Neural progenitor cell (in vitro differentiated cells): ENCODE data around the gene SC5D. TPM values are rescaled to one million over a fixed set of nuclear protein-coding genes. Genes with fewer than 3 reads are reported as not detected.

Source experiments
- DNase-seq: peaks from one replicate; pipeline ENCODE4 v3.0.0-alpha.2; 2016; ENCODE audit warnings: low spot score
- H2AFZ ChIP-seq: fragments of 200-600 bp; sonication (generic); replicated peaks from 2 replicates; pipeline ENCODE4 v1.6.1; 2016; ENCODE audit warnings: antibody characterized with exemption
- H3F3A ChIP-seq: fragments of 200-600 bp; sonication (generic); 2 replicates; pipeline ENCODE4 v1.6.1; 2016; ENCODE audit warnings: antibody characterized with exemption, low read depth
- H3K27ac ChIP-seq: fragments of 200-600 bp; sonication (generic); 2 replicates; pipeline ENCODE4 v1.5.1; 2016; ENCODE audit warnings: mild to moderate bottlenecking
- H3K27me3 ChIP-seq: fragments of 200-600 bp; sonication (generic); 2 replicates; pipeline ENCODE4 v1.6.1; 2016; ENCODE audit warnings: mild to moderate bottlenecking, moderate library complexity
- H3K36me3 ChIP-seq: fragments of 200-600 bp; sonication (generic); 2 replicates; pipeline ENCODE4 v1.5.1; 2016
- H3K4me1 ChIP-seq: fragments of 200-600 bp; sonication (generic); 2 replicates; pipeline ENCODE4 v1.6.1; 2016; ENCODE audit warnings: mixed run types
- H3K4me2 ChIP-seq: fragments of 200-600 bp; sonication (generic); 2 replicates; pipeline ENCODE4 v1.6.1; 2016
- H3K4me3 ChIP-seq: fragments of 200-600 bp; sonication (generic); 2 replicates; pipeline ENCODE4 v1.5.1; 2016
- H3K79me2 ChIP-seq: fragments of 200-600 bp; sonication (generic); 2 replicates; pipeline ENCODE4 v1.6.1; 2016; ENCODE audit warnings: low read depth
- H3K9ac ChIP-seq: fragments of 200-600 bp; sonication (generic); 2 replicates; pipeline ENCODE4 v1.6.1; 2016
- H3K9me3 ChIP-seq: fragments of 200-600 bp; sonication (generic); 2 replicates; pipeline ENCODE4 v1.5.1; 2016; ENCODE audit warnings: low read depth
- H4K20me1 ChIP-seq: fragments of 200-600 bp; sonication (generic); 2 replicates; pipeline ENCODE4 v1.6.1; 2016; ENCODE audit warnings: low read depth
- H3K27ac Mint-ChIP-seq: 3 replicates; pipeline ENCODE4 v1.8.0; 2021; ENCODE audit warnings: mixed read lengths
- H3K27me3 Mint-ChIP-seq: 2 replicates; pipeline ENCODE4 v1.8.0; 2022; ENCODE audit warnings: low read depth, mild to moderate bottlenecking, inconsistent platforms, moderate library complexity, mixed read lengths; ENCODE audit not compliant: insufficient read depth
- H3K36me3 Mint-ChIP-seq: 3 replicates; pipeline ENCODE4 v1.8.0; 2021; ENCODE audit warnings: mixed read lengths
- H3K4me1 Mint-ChIP-seq: 3 replicates; pipeline ENCODE4 v1.8.0; 2021; ENCODE audit warnings: mixed read lengths
- H3K4me3 Mint-ChIP-seq: 3 replicates; pipeline ENCODE4 v1.8.0; 2021; ENCODE audit warnings: mild to moderate bottlenecking, moderate library complexity, mixed read lengths
- H3K9me3 Mint-ChIP-seq: 3 replicates; pipeline ENCODE4 v1.8.0; 2020; ENCODE audit warnings: mixed read lengths
- CTCF ChIP-seq: fragments of 200-600 bp; sonication (generic); IDR thresholded peaks from 2 replicates; pipeline ENCODE4 v1.5.1; 2017; ENCODE audit warnings: antibody characterized with exemption, mild to moderate bottlenecking
- EZH2 ChIP-seq: fragments of 200-600 bp; sonication (generic); IDR thresholded peaks from 2 replicates; pipeline ENCODE4 v1.6.1; 2017; ENCODE audit warnings: antibody characterized with exemption, mild to moderate bottlenecking, moderate library complexity
- EZH2phosphoT487 ChIP-seq: fragments of 200-600 bp; sonication (generic); IDR thresholded peaks from 2 replicates; pipeline ENCODE4 v1.6.1; 2017; ENCODE audit warnings: antibody characterized with exemption
- total RNA-seq: library from RNA; depleted of rRNA; stranded (reverse); fragments of >200 nt; gene quantifications from 2 replicates; pipeline ENCODE4 v1.2.3, GENCODE V29; 2015; ENCODE audit warnings: low replicate concordance

SC5D gene
- total RNA-seq, 1 donor from 2014 or later: 80.7 TPM

DNA sequence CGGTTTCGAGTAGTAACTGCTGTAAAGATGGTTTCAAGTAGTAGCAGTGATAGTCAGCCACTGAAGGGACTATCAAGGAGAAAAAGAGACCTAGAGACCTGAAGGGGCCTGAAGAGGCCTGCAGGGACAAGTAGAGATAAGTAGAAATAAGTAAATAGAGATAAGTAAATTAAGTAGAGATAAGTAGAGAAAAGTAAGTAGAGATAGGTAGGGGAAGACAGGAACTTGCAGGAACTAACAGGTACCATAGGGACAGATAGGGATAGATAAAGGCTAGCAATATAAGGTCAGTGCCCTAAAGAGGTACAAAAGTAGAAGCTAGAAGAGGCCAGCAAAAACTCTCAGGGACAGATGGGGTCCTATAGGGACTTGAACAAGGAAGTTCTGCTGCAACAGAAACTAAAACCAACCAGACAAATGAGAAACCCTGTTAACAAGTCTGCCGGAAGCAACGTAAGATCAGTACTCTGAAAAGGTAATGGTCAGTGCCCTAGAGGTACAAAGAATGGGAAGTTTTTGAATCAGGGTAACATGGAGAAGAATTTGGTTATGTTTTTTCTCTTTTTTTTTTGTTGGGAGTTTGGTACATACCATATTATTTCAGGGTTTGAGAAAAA lies 9.6 kb upstream of the SC5D start:
- H3K4me1 Mint-ChIP-seq: no peaks in the 10 kb centered on the region
- TF ChIP-seq EZH2phosphoT487 (no peak), EZH2 (no peak), CTCF (no peak)
- Histone ChIP-seq H3K27ac (no peak overlapping the region), H3K4me2 (no peak overlapping the region), H3K79me2 (no peaks in the 10 kb centered on the region), H3K9me3 (peaks cover 6% of the 10 kb centered on the region), H3K9ac (no peak overlapping the region), H3F3A (no peaks in the 10 kb centered on the region), H2AFZ (no peak overlapping the region), H3K27me3 (no peaks in the 10 kb centered on the region), H4K20me1 (no peaks in the 10 kb centered on the region), H3K4me3 (no peak overlapping the region), H3K4me1 (no peaks in the 10 kb centered on the region), H3K36me3 (no peaks in the 10 kb centered on the region)
- H3K36me3 Mint-ChIP-seq: peaks cover 2% of the 10 kb centered on the region
- no peak overlapping the region for H3K27ac Mint-ChIP-seq
- H3K9me3 Mint-ChIP-seq: peaks cover 27% of the 10 kb centered on the region
- H3K4me3 Mint-ChIP-seq: no peak overlapping the region
- no peak for DNase-seq
- peaks cover 4% of the 10 kb centered on the region for H3K27me3 Mint-ChIP-seq

DNA sequence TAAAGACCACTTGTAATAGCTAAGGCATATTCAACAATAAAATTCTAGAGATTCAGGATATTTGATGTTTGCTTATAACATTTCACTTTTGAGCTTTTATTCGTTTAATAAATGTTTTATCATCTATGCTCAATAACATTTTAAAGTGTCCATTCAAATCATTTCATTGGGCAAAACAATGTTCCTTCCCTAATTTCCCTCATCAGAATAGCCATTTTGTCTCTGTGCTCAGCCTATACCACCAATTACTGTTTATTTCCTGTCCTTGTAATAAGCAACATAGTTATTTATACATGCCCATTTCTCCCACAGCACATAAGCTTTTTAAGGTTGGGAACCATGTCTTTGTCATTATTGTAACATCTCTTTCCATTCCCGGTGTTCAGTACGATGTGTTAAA lies 1.3 kb upstream of the SC5D start:
- no peaks in the 10 kb centered on the region for H3K27me3 ChIP-seq
- H4K20me1 ChIP-seq: peaks cover 32% of the 10 kb centered on the region
- peaks cover 32% of the 10 kb centered on the region for H3K4me1 ChIP-seq
- no peaks in the 10 kb centered on the region for H3K36me3 ChIP-seq
- no peak for TF ChIP-seq CTCF
- no peak for TF ChIP-seq EZH2phosphoT487
- Mint-ChIP-seq H3K4me3 (peak overlapping the region; percentile 95), H3K9me3 (peaks cover 5% of the 10 kb centered on the region), H3K27ac (no peak overlapping the region), H3K27me3 (peaks cover 2% of the 10 kb centered on the region), H3K36me3 (peaks cover 15% of the 10 kb centered on the region), H3K4me1 (peaks cover 27% of the 10 kb centered on the region)
- H3K4me3 ChIP-seq: no peak overlapping the region
- H3K9me3 ChIP-seq: no peaks in the 10 kb centered on the region
- no peak overlapping the region for H2AFZ ChIP-seq
- H3K79me2 ChIP-seq: peaks cover 36% of the 10 kb centered on the region
- DNase-seq: no peak
- no peak overlapping the region for H3K9ac ChIP-seq
- peaks cover 5% of the 10 kb centered on the region for H3F3A ChIP-seq
- no peak overlapping the region for H3K27ac ChIP-seq
- H3K4me2 ChIP-seq: no peak overlapping the region

GRCh38 chr11:121291896-121292494 lies 576 bp upstream of the SC5D start:
- no peaks in the 10 kb centered on the region for H3K36me3 ChIP-seq
- H3K4me3 ChIP-seq: peak overlapping the region; percentile 64
- H3F3A ChIP-seq: peaks cover 5% of the 10 kb centered on the region
- peak overlapping the region; percentile 86 for H2AFZ ChIP-seq
- peak; percentile 22 for TF ChIP-seq EZH2phosphoT487
- no peak for TF ChIP-seq CTCF
- TF ChIP-seq EZH2: no peak
- H3K27ac ChIP-seq: no peak overlapping the region
- Mint-ChIP-seq H3K27me3 (peaks cover 2% of the 10 kb centered on the region), H3K36me3 (peaks cover 21% of the 10 kb centered on the region), H3K27ac (peak overlapping the region; percentile 70), H3K9me3 (peaks cover 9% of the 10 kb centered on the region), H3K4me1 (peaks cover 29% of the 10 kb centered on the region), H3K4me3 (peak overlapping the region; percentile 95)
- peaks cover 34% of the 10 kb centered on the region for H4K20me1 ChIP-seq
- no peaks in the 10 kb centered on the region for H3K9me3 ChIP-seq
- no peak for DNase-seq
- no peak overlapping the region for H3K9ac ChIP-seq
- H3K4me2 ChIP-seq: peak overlapping the region; percentile 87
- H3K4me1 ChIP-seq: peaks cover 32% of the 10 kb centered on the region
- H3K79me2 ChIP-seq: peaks cover 42% of the 10 kb centered on the region
- H3K27me3 ChIP-seq: no peaks in the 10 kb centered on the region
